Breast epithelium (tissue), 3 donors: ENCODE measurements around the gene WBP1.

Experiments
- CTCF ChIP-seq, 3 donors: fragments of 450-650 bp; IDR thresholded peaks; one replicate each; pipeline ENCODE4 v1.5.1; 2016 to 2017; ENCODE audit warnings: antibody characterized with exemption in 3 of 3, mild to moderate bottlenecking in 3 of 3, moderate library complexity in 3 of 3
- POLR2A ChIP-seq: fragments of 450-650 bp; IDR thresholded peaks from one replicate; pipeline ENCODE4 v1.6.1; 2016; ENCODE audit warnings: antibody characterized with exemption, mild to moderate bottlenecking, moderate library complexity
- POLR2AphosphoS5 ChIP-seq, 3 donors: sonication (generic); formaldehyde crosslinking; IDR thresholded peaks; one replicate each; pipeline ENCODE4 v1.6.1; 2017; ENCODE audit warnings: antibody characterized with exemption in 3 of 3

- TF ChIP-seq CTCF (IDR thresholded peaks at IDR 0.05) (no peak), POLR2AphosphoS5 (IDR thresholded peaks at IDR 0.05) (no peak), POLR2A (no peak)
Observed at GRCh38 chr2:74428675-74429074, 29.6 kb upstream of the WBP1 start.
